Calu3 (cell line): Measurements from ENCODE around the gene GOLGA8B. TPM values are rescaled to one million over a fixed set of nuclear protein-coding genes. Genes with fewer than 3 reads are reported as not detected.

Source experiments
- BruUV-seq: library from RNA; stranded (reverse); fragments of 400-500 nt; replicated peaks from 2 replicates; lab custom pipeline; 2021; lab: Mats Ljungman, UMichigan
- CTCF ChIA-PET: fragments of 300-600 bp; sonication (Branson Sonifier 250); formaldehyde crosslinking; loops from one replicate; lab custom pipeline; 2022; ENCODE audit warnings: antibody characterized with exemption; lab: Charles Lee
- DNase-seq: peaks from one replicate; pipeline ENCODE4 v3.0.0; 2022
- H3K27ac Mint-ChIP-seq: one replicate; pipeline ENCODE4 v1.8.0; 2022; ENCODE audit warnings: mixed read lengths; ENCODE audit not compliant: unreplicated experiment
- H3K27me3 Mint-ChIP-seq: one replicate; pipeline ENCODE4 v1.8.0; 2022; ENCODE audit warnings: mixed read lengths; ENCODE audit not compliant: unreplicated experiment
- H3K36me3 Mint-ChIP-seq: one replicate; pipeline ENCODE4 v1.8.0; 2022; ENCODE audit warnings: mild to moderate bottlenecking, moderate library complexity, mixed read lengths; ENCODE audit not compliant: insufficient read depth, unreplicated experiment
- H3K4me1 Mint-ChIP-seq: one replicate; pipeline ENCODE4 v1.8.0; 2022; ENCODE audit warnings: mild to moderate bottlenecking, low read depth, mixed read lengths; ENCODE audit not compliant: unreplicated experiment
- H3K4me3 Mint-ChIP-seq: one replicate; pipeline ENCODE4 v1.8.0; 2022; ENCODE audit warnings: mild to moderate bottlenecking, low read depth, moderate library complexity, mixed read lengths; ENCODE audit not compliant: unreplicated experiment
- H3K9me3 Mint-ChIP-seq: one replicate; pipeline ENCODE4 v1.8.0; 2022; ENCODE audit warnings: low read depth, mixed read lengths; ENCODE audit not compliant: unreplicated experiment
- CTCF ChIP-seq: fragments of 200-600 bp; IDR thresholded peaks from one replicate; pipeline ENCODE4 v1.8.0; 2022; ENCODE audit warnings: antibody characterized with exemption; ENCODE audit not compliant: unreplicated experiment
- intact Hi-C: fragments of 100-400 bp; cut with micrococcal nuclease; formaldehyde crosslinking; loops from one replicate; pipeline ENCODE4 v1.10.0; 2022; ENCODE audit not compliant: unreplicated experiment
- total RNA-seq: library from RNA; stranded (reverse); gene quantifications from 2 replicates; pipeline ENCODE4 v1.2.3, GENCODE V29; 2022

GOLGA8B gene
- total RNA-seq, 1 experiment from 2014 or later: 74.9 TPM

DNA sequence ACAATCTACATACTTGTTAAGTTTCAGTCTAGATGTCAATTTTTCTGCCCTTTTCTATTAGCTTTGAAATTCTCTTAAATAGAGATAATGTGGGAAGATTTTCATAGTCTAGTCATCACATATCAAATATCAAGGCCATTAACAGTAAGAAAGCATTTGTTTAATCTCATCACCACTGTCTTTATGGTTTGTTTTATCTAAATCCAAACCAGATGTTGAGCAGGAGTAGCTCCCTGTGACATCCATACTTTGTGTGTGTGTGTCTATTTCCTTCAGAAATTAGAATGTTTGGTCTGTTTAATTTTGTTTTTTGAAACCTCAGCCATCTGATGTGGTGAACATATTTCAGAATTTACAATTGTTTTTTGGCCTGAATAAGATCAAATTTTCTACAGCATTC lies 23.1 kb upstream of the GOLGA8B start:
- intact Hi-C loops: no loop called here
- H3K27ac Mint-ChIP-seq: no peak overlapping the region
- no TSS peak for BruUV-seq

DNA sequence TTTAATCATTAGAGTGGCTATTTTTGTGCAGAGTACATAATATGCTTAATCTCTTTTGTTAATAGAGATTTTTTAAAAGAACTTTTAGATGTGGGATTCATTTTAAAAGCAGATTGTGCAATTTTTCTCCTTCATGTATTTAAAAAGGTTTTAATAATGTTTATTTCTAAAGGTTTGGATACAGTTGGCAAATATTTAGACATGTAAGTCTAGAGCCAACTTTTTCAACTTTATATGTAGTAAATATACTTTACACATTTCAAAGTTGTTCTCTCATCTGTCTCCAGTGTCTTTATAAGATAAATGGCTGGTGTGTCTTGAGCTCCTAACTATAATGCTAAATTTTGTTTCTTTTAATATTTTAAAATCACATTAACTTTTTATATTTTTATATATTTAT lies 22.7 kb upstream of the GOLGA8B start:
- intact Hi-C loops: no loop called here
- Mint-ChIP-seq H3K4me3 (no peak overlapping the region), H3K9me3 (no peaks in the 10 kb centered on the region), H3K27ac (no peak overlapping the region), H3K27me3 (peaks cover 26% of the 10 kb centered on the region), H3K36me3 (no peaks in the 10 kb centered on the region), H3K4me1 (no peaks in the 10 kb centered on the region)
- CTCF ChIA-PET: no interaction called here
- DNase-seq: no peak
- no TSS peak for BruUV-seq
- no peak for TF ChIP-seq CTCF

More for the DNA sequence above, 23.1 kb upstream of the GOLGA8B start:
- CTCF ChIA-PET: no interaction called here
- no peaks in the 10 kb centered on the region for H3K36me3 Mint-ChIP-seq
- no peak overlapping the region for H3K4me3 Mint-ChIP-seq
- peaks cover 26% of the 10 kb centered on the region for H3K27me3 Mint-ChIP-seq
- DNase-seq: no peak
- TF ChIP-seq CTCF: no peak
- H3K4me1 Mint-ChIP-seq: no peaks in the 10 kb centered on the region
- no peaks in the 10 kb centered on the region for H3K9me3 Mint-ChIP-seq

DNA sequence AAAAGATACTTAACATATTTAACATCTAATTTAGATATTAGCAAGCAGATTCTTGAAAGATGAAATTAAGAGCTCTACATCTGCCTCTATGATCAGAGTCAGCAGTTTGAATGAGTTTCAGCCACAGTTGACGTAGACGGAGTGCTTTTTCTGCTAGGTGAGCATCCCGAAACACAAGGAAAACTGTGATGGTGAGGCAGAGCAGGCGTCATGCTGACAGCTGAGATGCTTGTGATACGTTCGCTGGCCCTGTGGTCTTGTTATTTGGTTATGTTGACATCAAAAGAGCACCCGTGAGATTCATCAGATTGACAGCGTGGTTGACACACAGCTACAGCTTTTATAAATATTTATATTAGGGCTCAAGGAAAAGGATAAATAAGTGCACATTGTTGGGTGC lies 19.6 kb upstream of the GOLGA8B start:
- no peak for DNase-seq
- intact Hi-C loops: no loop called here
- no peak for TF ChIP-seq CTCF
- CTCF ChIA-PET: no interaction called here
- Mint-ChIP-seq H3K4me3 (no peak overlapping the region), H3K27me3 (peaks cover 15% of the 10 kb centered on the region), H3K36me3 (no peaks in the 10 kb centered on the region), H3K9me3 (no peaks in the 10 kb centered on the region), H3K4me1 (no peaks in the 10 kb centered on the region), H3K27ac (no peak overlapping the region)
- no TSS peak for BruUV-seq

GRCh38 chr15:34600923-34601322 lies 17.5 kb upstream of the GOLGA8B start:
- no peak for DNase-seq
- Mint-ChIP-seq H3K36me3 (no peaks in the 10 kb centered on the region), H3K9me3 (no peaks in the 10 kb centered on the region), H3K27me3 (peaks cover 13% of the 10 kb centered on the region), H3K4me3 (no peak overlapping the region), H3K27ac (no peak overlapping the region), H3K4me1 (no peaks in the 10 kb centered on the region)
- CTCF ChIA-PET: no interaction called here
- TF ChIP-seq CTCF: no peak
- no TSS peak for BruUV-seq
- intact Hi-C loops: no loop called here
